NCI-H82 treated with DMSO at 0.1 percent for 48 hours (cell line): Measurements from ENCODE around the gene RASL12.
"Not testable (repeated sequence)": the region's sequence is repeated elsewhere in the genome, so short reads cannot be mapped to it uniquely, and the experiment has no call there.

Experiments used
- DNase-seq: peaks from one replicate; lab custom pipeline; 2025; ENCODE audit not compliant: unreplicated experiment; lab: John Stamatoyannopoulos, UW

The RASL12 gene

GRCh38 chr15:65056106-65056505, 11.7 kb downstream of the RASL12 start:
- no peak for DNase-seq

- DNase-seq, result no peak
Observed at GRCh38 chr15:65055201-65055870, 12.5 kb downstream of the RASL12 start.

GRCh38 chr15:65054333-65055200, 13.2 kb downstream of the RASL12 start:
- peak; percentile 60 for DNase-seq

GRCh38 chr15:65052956-65053355, 14.8 kb downstream of the RASL12 start:
- DNase-seq, result no peak

- no peak for DNase-seq
Observed at GRCh38 chr15:65051266-65051665, 16.5 kb downstream of the RASL12 start.

GRCh38 chr15:65050270-65050669, 17.5 kb downstream of the RASL12 start:
- no peak for DNase-seq

- peak; percentile 78 for DNase-seq
Observed at GRCh38 chr15:65049418-65049840, 18.4 kb downstream of the RASL12 start.

GRCh38 chr15:65048241-65048640, 19.6 kb downstream of the RASL12 start:
- DNase-seq, result no peak

GRCh38 chr15:65044724-65045481, 22.9 kb downstream of the RASL12 start, which contains the start of gene SLC51B:
SLC51B (plus strand) TSS chr15:65045387; CDS start chr15:65050005, 4,618 bp downstream.
- no peak for DNase-seq

- DNase-seq, result not testable (repeated sequence)
Observed at GRCh38 chr15:65044218-65044617, 23.6 kb downstream of the RASL12 start.

- no peak for DNase-seq
Observed at GRCh38 chr15:65042776-65043327, 24.9 kb downstream of the RASL12 start.

GRCh38 chr15:65041787-65042186, 26.0 kb downstream of the RASL12 start:
- no peak for DNase-seq

GRCh38 chr15:65040461-65040860, 27.3 kb downstream of the RASL12 start:
- no peak for DNase-seq

GRCh38 chr15:65038836-65039235, 29.0 kb downstream of the RASL12 start:
- no peak for DNase-seq

GRCh38 chr15:65038428-65038827, 29.4 kb downstream of the RASL12 start:
- no peak for DNase-seq

- DNase-seq, result no peak
Observed at GRCh38 chr15:65037309-65037708, 30.5 kb downstream of the RASL12 start.

GRCh38 chr15:65034719-65035118, 33.1 kb downstream of the RASL12 start:
- DNase-seq, result no peak

GRCh38 chr15:65033659-65034269, 34.0 kb downstream of the RASL12 start:
- peak; percentile 46 for DNase-seq

GRCh38 chr15:65032801-65033537, 34.8 kb downstream of the RASL12 start:
- DNase-seq, result peak; percentile 77

- no peak for DNase-seq
Observed at GRCh38 chr15:65029736-65030208, 38.0 kb downstream of the RASL12 start.
